VCaP (cell line): Measurements from ENCODE around the gene SLC27A6.

Experiments used
- H3K27ac ChIP-seq: fragments of 450-650 bp; 2 replicates; pipeline ENCODE4 v1.5.1; 2017
- CTCF ChIP-seq: fragments of 450-650 bp; conservative IDR thresholded peaks from 2 replicates; pipeline ENCODE4 v1.5.1; 2017; ENCODE audit warnings: mild to moderate bottlenecking, moderate library complexity

Gene SLC27A6

GRCh38 chr5:129014185-129014584 is 48.9 kb downstream of the SLC27A6 start:
- H3K27ac ChIP-seq, result no peak overlapping the region
- TF ChIP-seq CTCF, result no peak

GRCh38 chr5:129018837-129019236 is 53.5 kb downstream of the SLC27A6 start:
- no peak overlapping the region for H3K27ac ChIP-seq
- TF ChIP-seq CTCF, result no peak

- TF ChIP-seq CTCF, result no peak
- no peak overlapping the region for H3K27ac ChIP-seq
Observed at GRCh38 chr5:129019401-129019908, 54.2 kb downstream of the SLC27A6 start.

- no peak overlapping the region for H3K27ac ChIP-seq
- TF ChIP-seq CTCF, result no peak
Observed at GRCh38 chr5:129020683-129021082, 55.4 kb downstream of the SLC27A6 start.

GRCh38 chr5:129021744-129022143 is 56.5 kb downstream of the SLC27A6 start:
- no peak overlapping the region for H3K27ac ChIP-seq
- TF ChIP-seq CTCF, result no peak

- no peak for TF ChIP-seq CTCF
- no peak overlapping the region for H3K27ac ChIP-seq
Observed at GRCh38 chr5:129022599-129022998, 57.3 kb downstream of the SLC27A6 start.

- no peak for TF ChIP-seq CTCF
- H3K27ac ChIP-seq, result no peak overlapping the region
Observed at GRCh38 chr5:129027260-129027659, 62.0 kb downstream of the SLC27A6 start.
